HepG2 (cell line): ENCODE results near the gene AOX1. TPM values are rescaled to one million over a fixed set of nuclear protein-coding genes. Genes with fewer than 3 reads are reported as not detected.
A peak's percentile ranks its signal among the peaks of the same experiment; 100 is the strongest.

Source experiments
- GTF2F1 ChIP-seq: fragments of 150-350 bp; IDR thresholded peaks from 2 replicates; pipeline ENCODE4 v1.6.1; 2014; ENCODE audit warnings: low read length
- HOXA3 ChIP-seq: sonication (generic); formaldehyde crosslinking; IDR thresholded peaks from 2 replicates; pipeline ENCODE4 v1.5.0; 2020; ENCODE audit warnings: missing genetic modification reagents
- HOXA7 ChIP-seq: sonication (generic); formaldehyde crosslinking; IDR thresholded peaks from 2 replicates; pipeline ENCODE4 v1.8.1; 2022; ENCODE audit warnings: mild to moderate bottlenecking, missing genetic modification reagents, moderate library complexity
- KLF16 ChIP-seq, 2 experiments: sonication (generic) in 1 of 2; formaldehyde crosslinking in 1 of 2; IDR thresholded peaks; 2 replicates each; pipeline versions ENCODE4 v1.6.1 to v1.8.0; 2016 to 2023; ENCODE audit warnings: missing genetic modification reagents in 2 of 2, missing compliant biosample characterization in 1 of 2
- MAFG ChIP-seq: sonication (generic); formaldehyde crosslinking; IDR thresholded peaks from 2 replicates; pipeline ENCODE4 v1.5.1; 2020; ENCODE audit warnings: mild to moderate bottlenecking, missing genetic modification reagents
- NCOA1 ChIP-seq: sonication (generic); formaldehyde crosslinking; IDR thresholded peaks from 2 replicates; pipeline ENCODE4 v1.9.0; 2021; ENCODE audit warnings: missing genetic modification reagents
- NFKB2 ChIP-seq: sonication (generic); formaldehyde crosslinking; IDR thresholded peaks from 2 replicates; pipeline ENCODE4 v1.4.0; 2020; ENCODE audit warnings: missing genetic modification reagents, borderline replicate concordance
- NKX3-1 ChIP-seq: sonication (generic); formaldehyde crosslinking; IDR thresholded peaks from 2 replicates; pipeline ENCODE4 v1.5.0; 2020; ENCODE audit warnings: missing genetic modification reagents
- PAF1 ChIP-seq: IDR thresholded peaks from 2 replicates; pipeline ENCODE4 v1.6.1; 2016; ENCODE audit warnings: missing genetic modification reagents, missing compliant biosample characterization
- RBFOX2 ChIP-seq: fragments of 200-400 bp; formaldehyde crosslinking; IDR thresholded peaks from 2 replicates; pipeline ENCODE4 v1.6.1; 2017; ENCODE audit warnings: low read depth, mild to moderate bottlenecking, low read length
- RFX5 ChIP-seq: IDR thresholded peaks from 2 replicates; pipeline ENCODE4 v1.6.1; 2011; ENCODE audit warnings: low read depth, low read length, improper control_type of control experiment
- SAFB2 ChIP-seq: sonication (generic); formaldehyde crosslinking; IDR thresholded peaks from 2 replicates; pipeline ENCODE4 v1.5.1; 2020; ENCODE audit warnings: missing genetic modification reagents, low read depth, mild to moderate bottlenecking, borderline replicate concordance
- SP2 ChIP-seq: sonication (generic); formaldehyde crosslinking; IDR thresholded peaks from 2 replicates; pipeline ENCODE4 v1.5.1; 2020; ENCODE audit warnings: mild to moderate bottlenecking, missing genetic modification reagents
- ZBTB21 ChIP-seq: sonication (generic); formaldehyde crosslinking; IDR thresholded peaks from 2 replicates; pipeline ENCODE4 v1.4.0; 2020; ENCODE audit warnings: missing genetic modification reagents
- ZMYM2 ChIP-seq: sonication (generic); formaldehyde crosslinking; IDR thresholded peaks from 2 replicates; pipeline ENCODE4 v1.8.0; 2022; ENCODE audit warnings: mild to moderate bottlenecking, missing genetic modification reagents
- ZNF138 ChIP-seq: sonication (generic); formaldehyde crosslinking; IDR thresholded peaks from 2 replicates; pipeline ENCODE4 v1.5.0; 2020; ENCODE audit warnings: mild to moderate bottlenecking, low read depth, missing genetic modification reagents
- ZNF432 ChIP-seq: sonication (generic); formaldehyde crosslinking; IDR thresholded peaks from 2 replicates; pipeline ENCODE4 v1.5.0; 2020; ENCODE audit warnings: missing genetic modification reagents, mild to moderate bottlenecking, borderline replicate concordance
- ZNF446 ChIP-seq: sonication (generic); formaldehyde crosslinking; IDR thresholded peaks from 2 replicates; pipeline ENCODE4 v1.5.0; 2020; ENCODE audit warnings: mild to moderate bottlenecking, missing genetic modification reagents
- ZNF460 ChIP-seq: sonication (generic); formaldehyde crosslinking; IDR thresholded peaks from 2 replicates; pipeline ENCODE4 v1.5.1; 2020; ENCODE audit warnings: missing genetic modification reagents, mild to moderate bottlenecking, borderline replicate concordance
- ZNF709 ChIP-seq: sonication (generic); formaldehyde crosslinking; IDR thresholded peaks from 2 replicates; pipeline ENCODE4 v1.5.0; 2020; ENCODE audit warnings: mild to moderate bottlenecking, missing genetic modification reagents
- ZSCAN31 ChIP-seq: sonication (generic); formaldehyde crosslinking; IDR thresholded peaks from 2 replicates; pipeline ENCODE4 v1.5.0; 2020; ENCODE audit warnings: low read depth, mild to moderate bottlenecking, missing genetic modification reagents
- polyA plus RNA-seq, 8 experiments: library from polyadenylated mRNA; depleted of rRNA in 3 of 8; stranded (reverse) in 7 of 8; unstranded in 1 of 8; fragments of >200 nt; fragmentation: Illumina TruSeq in 4 of 8; extraction: Trizol in 4 of 8; gene quantifications; 2 replicates each; pipeline versions ENCODE4 v1.2.1 to v1.2.3, GENCODE V29; 2011 to 2016; ENCODE audit warnings: low read depth in 4 of 8, missing spikeins in 1 of 8, mixed read lengths in 1 of 8; ENCODE audit not compliant: insufficient read depth in 1 of 8
- total RNA-seq, 5 experiments: library from RNA; depleted of rRNA; stranded (reverse); fragments of >200 nt; fragmentation: Illumina TruSeq; extraction: Trizol; gene quantifications; 2 replicates each; pipeline ENCODE4 v1.2.3, GENCODE V29; 2016; ENCODE audit warnings: low read depth in 1 of 5
- TF ChIP-seq, protein P1 (sequence below): conservative IDR thresholded peaks from 2 replicates; pipeline ENCODE4 v1.6.1; 2018; ENCODE audit warnings: missing genetic modification reagents
- TF ChIP-seq, protein P2 (sequence below): sonication (generic); formaldehyde crosslinking; IDR thresholded peaks from 2 replicates; pipeline ENCODE4 v1.5.0; 2020; ENCODE audit warnings: missing genetic modification reagents
- TF ChIP-seq, protein P3 (sequence below): IDR thresholded peaks from 2 replicates; pipeline ENCODE4 v1.6.1; 2016; ENCODE audit warnings: low read depth, missing genetic modification reagents, missing compliant biosample characterization
- TF ChIP-seq, protein P4 (sequence below): sonication (generic); formaldehyde crosslinking; IDR thresholded peaks from 2 replicates; pipeline ENCODE4 v1.4.0; 2020; ENCODE audit warnings: low read depth, mild to moderate bottlenecking, missing genetic modification reagents

Gene AOX1
- total and polyA plus RNA-seq, 2 of the 13 experiments (the other 11 are each of a cell fraction or from before 2014, with no cell fraction given) = 9.2 to 18.0 TPM

DNA sequence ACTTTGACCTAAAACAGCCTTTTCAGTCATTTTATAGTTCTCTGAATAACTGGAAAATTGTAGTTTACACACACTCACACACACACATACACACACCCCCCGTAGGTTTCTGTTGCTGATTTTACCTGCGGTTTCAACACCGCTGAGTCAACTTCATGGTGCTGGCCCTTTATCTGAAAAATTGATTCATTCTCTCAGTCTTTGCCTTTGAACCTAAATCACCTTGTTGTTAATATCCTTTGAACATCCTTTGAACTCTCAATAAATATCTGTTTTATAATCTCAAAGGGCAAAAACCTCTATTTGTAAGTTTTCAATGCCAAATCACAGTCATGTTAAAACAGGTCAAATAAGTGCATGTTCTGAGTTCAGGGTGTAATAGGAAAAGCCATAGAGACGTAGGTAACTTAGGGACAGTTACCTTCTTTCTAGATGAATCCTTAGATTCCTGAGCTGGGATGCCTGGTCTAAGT lies 116.9 kb downstream of the AOX1 start (continued):
- TF ChIP-seq NFKB2 (CRISPR knock-in tag) (no peak), HOXA7 (CRISPR knock-in tag) (no peak), HOXA3 (CRISPR knock-in tag) (no peak), ZNF446 (no peak), KLF16 (CRISPR knock-in tag; IDR thresholded peaks at IDR 0.05) (peak in 1 of 2 experiments; percentile 59; a peak in 1 of 4 replicates), ZSCAN31 (CRISPR knock-in tag) (no peak), ZNF709 (CRISPR knock-in tag) (no peak), ZMYM2 (CRISPR knock-in tag) (no peak), ZBTB21 (no peak), ZNF138 (CRISPR knock-in tag) (no peak), PAF1 (no peak), SAFB2 (CRISPR knock-in tag) (no peak; the same call in 1 of the 2 replicates), RBFOX2 (no peak), NKX3-1 (CRISPR knock-in tag) (no peak), ZNF432 (CRISPR knock-in tag) (no peak), GTF2F1 (no peak), SP2 (CRISPR knock-in tag) (no peak), ZNF460 (CRISPR knock-in tag) (no peak), MAFG (CRISPR knock-in tag) (no peak), RFX5 (no peak), NCOA1 (CRISPR knock-in tag) (no peak)
- TF ChIP-seq, protein P1, sequence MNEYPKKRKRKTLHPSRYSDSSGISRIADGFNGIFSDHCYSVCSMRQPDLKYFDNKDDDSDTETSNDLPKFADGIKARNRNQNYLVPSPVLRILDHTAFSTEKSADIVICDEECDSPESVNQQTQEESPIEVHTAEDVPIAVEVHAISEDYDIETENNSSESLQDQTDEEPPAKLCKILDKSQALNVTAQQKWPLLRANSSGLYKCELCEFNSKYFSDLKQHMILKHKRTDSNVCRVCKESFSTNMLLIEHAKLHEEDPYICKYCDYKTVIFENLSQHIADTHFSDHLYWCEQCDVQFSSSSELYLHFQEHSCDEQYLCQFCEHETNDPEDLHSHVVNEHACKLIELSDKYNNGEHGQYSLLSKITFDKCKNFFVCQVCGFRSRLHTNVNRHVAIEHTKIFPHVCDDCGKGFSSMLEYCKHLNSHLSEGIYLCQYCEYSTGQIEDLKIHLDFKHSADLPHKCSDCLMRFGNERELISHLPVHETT (CRISPR knock-in tag) = no peak
- TF ChIP-seq, protein P2, sequence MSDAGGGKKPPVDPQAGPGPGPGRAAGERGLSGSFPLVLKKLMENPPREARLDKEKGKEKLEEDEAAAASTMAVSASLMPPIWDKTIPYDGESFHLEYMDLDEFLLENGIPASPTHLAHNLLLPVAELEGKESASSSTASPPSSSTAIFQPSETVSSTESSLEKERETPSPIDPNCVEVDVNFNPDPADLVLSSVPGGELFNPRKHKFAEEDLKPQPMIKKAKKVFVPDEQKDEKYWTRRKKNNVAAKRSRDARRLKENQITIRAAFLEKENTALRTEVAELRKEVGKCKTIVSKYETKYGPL (CRISPR knock-in tag) = no peak
- TF ChIP-seq, protein P3, sequence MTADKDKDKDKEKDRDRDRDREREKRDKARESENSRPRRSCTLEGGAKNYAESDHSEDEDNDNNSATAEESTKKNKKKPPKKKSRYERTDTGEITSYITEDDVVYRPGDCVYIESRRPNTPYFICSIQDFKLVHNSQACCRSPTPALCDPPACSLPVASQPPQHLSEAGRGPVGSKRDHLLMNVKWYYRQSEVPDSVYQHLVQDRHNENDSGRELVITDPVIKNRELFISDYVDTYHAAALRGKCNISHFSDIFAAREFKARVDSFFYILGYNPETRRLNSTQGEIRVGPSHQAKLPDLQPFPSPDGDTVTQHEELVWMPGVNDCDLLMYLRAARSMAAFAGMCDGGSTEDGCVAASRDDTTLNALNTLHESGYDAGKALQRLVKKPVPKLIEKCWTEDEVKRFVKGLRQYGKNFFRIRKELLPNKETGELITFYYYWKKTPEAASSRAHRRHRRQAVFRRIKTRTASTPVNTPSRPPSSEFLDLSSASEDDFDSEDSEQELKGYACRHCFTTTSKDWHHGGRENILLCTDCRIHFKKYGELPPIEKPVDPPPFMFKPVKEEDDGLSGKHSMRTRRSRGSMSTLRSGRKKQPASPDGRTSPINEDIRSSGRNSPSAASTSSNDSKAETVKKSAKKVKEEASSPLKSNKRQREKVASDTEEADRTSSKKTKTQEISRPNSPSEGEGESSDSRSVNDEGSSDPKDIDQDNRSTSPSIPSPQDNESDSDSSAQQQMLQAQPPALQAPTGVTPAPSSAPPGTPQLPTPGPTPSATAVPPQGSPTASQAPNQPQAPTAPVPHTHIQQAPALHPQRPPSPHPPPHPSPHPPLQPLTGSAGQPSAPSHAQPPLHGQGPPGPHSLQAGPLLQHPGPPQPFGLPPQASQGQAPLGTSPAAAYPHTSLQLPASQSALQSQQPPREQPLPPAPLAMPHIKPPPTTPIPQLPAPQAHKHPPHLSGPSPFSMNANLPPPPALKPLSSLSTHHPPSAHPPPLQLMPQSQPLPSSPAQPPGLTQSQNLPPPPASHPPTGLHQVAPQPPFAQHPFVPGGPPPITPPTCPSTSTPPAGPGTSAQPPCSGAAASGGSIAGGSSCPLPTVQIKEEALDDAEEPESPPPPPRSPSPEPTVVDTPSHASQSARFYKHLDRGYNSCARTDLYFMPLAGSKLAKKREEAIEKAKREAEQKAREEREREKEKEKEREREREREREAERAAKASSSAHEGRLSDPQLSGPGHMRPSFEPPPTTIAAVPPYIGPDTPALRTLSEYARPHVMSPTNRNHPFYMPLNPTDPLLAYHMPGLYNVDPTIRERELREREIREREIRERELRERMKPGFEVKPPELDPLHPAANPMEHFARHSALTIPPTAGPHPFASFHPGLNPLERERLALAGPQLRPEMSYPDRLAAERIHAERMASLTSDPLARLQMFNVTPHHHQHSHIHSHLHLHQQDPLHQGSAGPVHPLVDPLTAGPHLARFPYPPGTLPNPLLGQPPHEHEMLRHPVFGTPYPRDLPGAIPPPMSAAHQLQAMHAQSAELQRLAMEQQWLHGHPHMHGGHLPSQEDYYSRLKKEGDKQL (CRISPR knock-in tag) = peak; percentile 85
- TF ChIP-seq, protein P4, sequence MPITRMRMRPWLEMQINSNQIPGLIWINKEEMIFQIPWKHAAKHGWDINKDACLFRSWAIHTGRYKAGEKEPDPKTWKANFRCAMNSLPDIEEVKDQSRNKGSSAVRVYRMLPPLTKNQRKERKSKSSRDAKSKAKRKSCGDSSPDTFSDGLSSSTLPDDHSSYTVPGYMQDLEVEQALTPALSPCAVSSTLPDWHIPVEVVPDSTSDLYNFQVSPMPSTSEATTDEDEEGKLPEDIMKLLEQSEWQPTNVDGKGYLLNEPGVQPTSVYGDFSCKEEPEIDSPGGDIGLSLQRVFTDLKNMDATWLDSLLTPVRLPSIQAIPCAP (CRISPR knock-in tag) = no peak; the same call in 1 of the 2 replicates
